Measurements from ENCODE around the gene GPR156.

GRCh38 chr3:120142236-120142635 is 142.8 kb downstream of the GPR156 start:
- TF ChIP-seq CTCF (IDR thresholded peaks at IDR 0.05) (no peak), POLR2A (IDR thresholded peaks at IDR 0.05) (no peak)

Measured in Peyer's patch (tissue), 4 donors.